Endodermal cell (in vitro differentiated cells): ENCODE data around the gene CLCF1. TPM values are rescaled to one million over a fixed set of nuclear protein-coding genes. Genes with fewer than 3 reads are reported as not detected.

Experiments used
- DNase-seq: peaks from one replicate; pipeline ENCODE4 v3.0.0-alpha.2; 2017
- H3K27ac ChIP-seq: 2 replicates; pipeline ENCODE4 v1.5.1; 2013; ENCODE audit warnings: mild to moderate bottlenecking, low read depth, low read length, moderate library complexity
- H3K27me3 ChIP-seq: 2 replicates; pipeline ENCODE4 v1.6.1; 2013; ENCODE audit warnings: mild to moderate bottlenecking, low read length, moderate library complexity; ENCODE audit not compliant: insufficient read depth, control insufficient read depth, poor library complexity, severe bottlenecking
- H3K36me3 ChIP-seq: 2 replicates; pipeline ENCODE4 v1.7.0; 2013; ENCODE audit warnings: mild to moderate bottlenecking, low read length, moderate library complexity; ENCODE audit not compliant: control insufficient read depth, insufficient read depth
- H3K4me1 ChIP-seq: one replicate; pipeline ENCODE4 v1.7.0; 2013; ENCODE audit warnings: low read length; ENCODE audit not compliant: control insufficient read depth, insufficient read depth
- H3K4me3 ChIP-seq: 2 replicates; pipeline ENCODE4 v1.5.1; 2013; ENCODE audit warnings: mild to moderate bottlenecking, low read length, moderate library complexity
- H3K9ac ChIP-seq: 2 replicates; pipeline ENCODE4 v1.6.1; 2013; ENCODE audit warnings: mild to moderate bottlenecking, low read length, moderate library complexity; ENCODE audit not compliant: poor library complexity, severe bottlenecking; ENCODE audit errors: extremely low read depth
- H3K9me3 ChIP-seq: 2 replicates; pipeline ENCODE4 v1.6.1; 2013; ENCODE audit warnings: mild to moderate bottlenecking, low read length, moderate library complexity; ENCODE audit not compliant: control insufficient read depth
- H3K27ac Mint-ChIP-seq: 2 replicates; pipeline ENCODE4 v1.8.0; 2020; ENCODE audit warnings: mixed read lengths
- H3K27me3 Mint-ChIP-seq: 2 replicates; pipeline ENCODE4 v1.8.0; 2021; ENCODE audit warnings: mild to moderate bottlenecking, mixed read lengths; ENCODE audit not compliant: insufficient read depth
- H3K36me3 Mint-ChIP-seq: 2 replicates; pipeline ENCODE4 v1.8.0; 2020; ENCODE audit warnings: low read depth, mixed read lengths
- H3K4me1 Mint-ChIP-seq: 2 replicates; pipeline ENCODE4 v1.8.0; 2020; ENCODE audit warnings: mixed read lengths
- H3K4me3 Mint-ChIP-seq: 2 replicates; pipeline ENCODE4 v1.8.0; 2020; ENCODE audit warnings: mild to moderate bottlenecking, moderate library complexity, mixed read lengths
- H3K9me3 Mint-ChIP-seq: 2 replicates; pipeline ENCODE4 v1.8.0; 2020; ENCODE audit warnings: mild to moderate bottlenecking, mixed read lengths
- CTCF ChIP-seq: fragments of 200-600 bp; sonication (generic); conservative IDR thresholded peaks from 2 replicates; pipeline ENCODE4 v1.5.0; 2021; ENCODE audit warnings: antibody characterized with exemption, mild to moderate bottlenecking
- WGBS, 2 experiments: methylation state at CpG; one replicate each; pipeline versions ENCODE4 v1.1.5 to v1.1.7; 2013; ENCODE audit warnings: missing lambda C conversion rate in 2 of 2, mixed read lengths in 1 of 2; ENCODE audit not compliant: insufficient coverage in 1 of 2, insufficient read length in 1 of 2; 5-methylcytosine and 5-hydroxymethylcytosine counted together
- total RNA-seq, 2 donors: library from RNA; stranded (reverse); fragmentation: NEBNext Ultra II Directional in 1 of 2; extraction: Animal tissue kit (Norgen Biotek cat#: 25700) in 1 of 2; gene quantifications; 2 replicates in 1 of 2; 3 replicates in 1 of 2; pipeline ENCODE4 v1.2.1, GENCODE V29; 2021

The CLCF1 gene
- total RNA-seq, 2 donors from 2014 or later, result 3.6 to 4.8 TPM

DNA sequence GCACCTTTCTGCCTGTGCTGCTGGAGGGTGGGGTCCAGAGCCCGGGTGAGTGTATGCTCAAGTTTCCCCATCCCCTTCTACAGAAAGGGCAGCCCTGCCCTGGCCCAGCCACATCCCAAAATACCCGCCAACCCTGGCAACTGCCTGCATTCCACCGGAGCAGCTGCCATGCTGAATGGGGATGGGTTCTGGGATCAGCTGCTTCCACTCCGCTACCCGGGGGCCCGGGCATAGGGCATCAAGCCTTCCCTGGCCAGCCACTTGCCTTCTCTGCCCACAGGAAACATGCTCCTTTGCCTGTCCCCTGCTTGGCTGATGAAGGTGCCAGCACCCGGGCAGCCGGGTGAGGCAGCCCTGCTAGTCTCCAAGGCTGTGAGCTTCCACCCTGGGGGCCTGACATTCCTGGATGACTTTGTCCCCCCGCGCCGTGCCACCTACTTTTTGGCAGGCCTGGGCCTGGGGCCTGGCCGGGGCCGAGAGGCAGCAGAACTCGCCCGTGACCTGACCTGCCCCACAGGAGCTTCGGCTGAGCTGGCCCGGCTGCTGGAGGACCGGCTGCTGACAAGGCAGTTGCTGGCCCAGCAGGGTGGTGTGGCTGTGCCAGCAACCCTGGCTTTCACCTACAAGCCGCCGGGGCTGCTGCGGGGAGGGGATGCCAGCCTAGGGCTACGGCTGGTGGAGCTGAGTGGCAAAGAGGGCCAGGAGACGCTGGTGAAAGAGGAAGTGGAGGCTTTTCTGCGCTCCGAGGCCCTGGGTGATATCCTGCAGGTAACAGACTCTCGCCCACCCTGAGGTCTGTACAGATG is 45.3 kb upstream of the CLCF1 start:
- no peak for TF ChIP-seq CTCF
- Mint-ChIP-seq H3K4me3 (no peak overlapping the region), H3K9me3 (no peaks in the 10 kb centered on the region), H3K27ac (no peak overlapping the region), H3K4me1 (peaks cover 10% of the 10 kb centered on the region), H3K27me3 (peaks cover 11% of the 10 kb centered on the region), H3K36me3 (no peaks in the 10 kb centered on the region)
- no peak for DNase-seq
- peaks cover 13% of the 10 kb centered on the region for H3K27me3 ChIP-seq
- H3K9me3 ChIP-seq, result no peaks in the 10 kb centered on the region
- 92 to 95% methylated on average over 19 to 26 of the region's 26 CpGs for WGBS, 2 experiments
- H3K36me3 ChIP-seq, result no peaks in the 10 kb centered on the region
- H3K4me3 ChIP-seq, result no peak overlapping the region
- H3K4me1 ChIP-seq, result no peaks in the 10 kb centered on the region
- H3K9ac ChIP-seq, result no peak overlapping the region
- no peak overlapping the region for H3K27ac ChIP-seq

GRCh38 chr11:67417425-67417824 is 44.0 kb upstream of the CLCF1 start:
- Histone ChIP-seq H3K9ac (no peak overlapping the region), H3K27me3 (peaks cover 13% of the 10 kb centered on the region), H3K4me3 (no peak overlapping the region), H3K4me1 (no peaks in the 10 kb centered on the region), H3K9me3 (no peaks in the 10 kb centered on the region), H3K27ac (no peak overlapping the region), H3K36me3 (no peaks in the 10 kb centered on the region)
- Mint-ChIP-seq H3K4me1 (peaks cover 14% of the 10 kb centered on the region), H3K27me3 (peaks cover 23% of the 10 kb centered on the region), H3K36me3 (no peaks in the 10 kb centered on the region), H3K9me3 (no peaks in the 10 kb centered on the region), H3K27ac (no peak overlapping the region), H3K4me3 (no peak overlapping the region)
- DNase-seq, result no peak
- 85 to 92% methylated on average over 5 to 12 of the region's 12 CpGs for WGBS, 2 experiments
- TF ChIP-seq CTCF, result no peak

DNA sequence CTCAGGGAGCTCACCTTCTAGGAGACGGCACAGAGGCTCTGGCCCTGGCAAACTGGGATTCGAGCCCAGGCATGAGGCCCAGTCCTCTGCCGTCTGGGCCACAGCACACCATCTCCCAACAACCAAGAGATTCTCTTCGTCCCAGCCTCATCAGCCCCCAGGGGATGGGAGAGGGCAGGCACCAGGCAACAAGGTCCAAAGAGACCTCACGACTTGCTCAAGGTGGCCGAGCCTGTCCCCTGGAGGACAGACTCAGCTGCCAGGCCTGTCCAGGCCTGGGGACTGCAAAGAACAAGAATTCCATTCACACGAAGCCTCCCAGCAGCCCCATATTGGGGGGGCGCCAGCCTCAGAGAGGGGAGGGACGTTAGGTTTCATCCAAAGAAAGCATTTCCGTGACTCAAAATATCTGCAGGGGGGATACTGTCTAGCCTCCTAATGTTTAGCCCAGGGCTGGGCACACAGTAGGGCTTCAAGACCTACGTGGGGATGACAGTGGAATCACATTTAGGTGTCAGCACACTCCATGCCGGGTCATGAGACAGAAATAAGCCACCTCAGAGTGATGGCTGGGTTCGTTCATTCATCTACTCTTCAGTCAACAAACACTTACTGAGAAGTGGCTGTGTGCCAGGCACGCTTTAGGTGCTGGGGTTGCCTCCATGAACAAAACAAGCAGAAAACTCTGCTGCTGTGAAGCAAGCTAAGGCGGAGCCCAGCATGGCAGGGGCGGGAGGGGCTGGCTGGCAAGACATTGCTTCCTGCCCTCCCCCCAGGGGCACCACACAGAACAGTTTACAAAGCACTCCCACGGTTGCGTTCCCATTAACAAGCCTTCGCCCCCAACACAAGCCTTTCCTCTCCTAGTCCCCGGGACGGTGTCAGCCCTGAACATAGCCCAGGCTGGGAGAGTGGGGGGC is 43.3 kb upstream of the CLCF1 start:
- no peak overlapping the region for H3K27ac ChIP-seq
- no peaks in the 10 kb centered on the region for H3K9me3 ChIP-seq
- Mint-ChIP-seq H3K4me3 (peak overlapping the region; percentile 48), H3K36me3 (no peaks in the 10 kb centered on the region), H3K27ac (peak overlapping the region; percentile 55), H3K27me3 (peaks cover 31% of the 10 kb centered on the region), H3K4me1 (peaks cover 14% of the 10 kb centered on the region), H3K9me3 (no peaks in the 10 kb centered on the region)
- H3K4me3 ChIP-seq, result no peak overlapping the region
- 83 to 86% methylated on average over 12 to 21 of the region's 21 CpGs for WGBS, 2 experiments
- DNase-seq, result no peak
- H3K9ac ChIP-seq, result no peak overlapping the region
- peaks cover under 1% of the 10 kb centered on the region for H3K4me1 ChIP-seq
- H3K36me3 ChIP-seq, result no peaks in the 10 kb centered on the region
- no peak for TF ChIP-seq CTCF
- peaks cover 13% of the 10 kb centered on the region for H3K27me3 ChIP-seq
